Loucy (cell line): ENCODE results near the gene RNASET2.
"Not testable (repeated sequence)": the region's sequence is repeated elsewhere in the genome, so short reads cannot be mapped to it uniquely, and the experiment has no call there.

Experiments used
- H2AFZ ChIP-seq: fragments of 200-600 bp; sonication (generic); 2 replicates; pipeline ENCODE4 v1.6.0; 2016; ENCODE audit warnings: antibody characterized with exemption, mild to moderate bottlenecking, low read length, moderate library complexity
- H3F3A ChIP-seq: fragments of 200-600 bp; 2 replicates; pipeline ENCODE4 v1.6.0; 2016; ENCODE audit warnings: antibody characterized with exemption, low read depth, mild to moderate bottlenecking
- H3K27me3 ChIP-seq: fragments of 200-600 bp; sonication (generic); 2 replicates; pipeline ENCODE4 v1.6.1; 2014; ENCODE audit warnings: low read length, mild to moderate bottlenecking; ENCODE audit not compliant: insufficient read depth, poor library complexity, severe bottlenecking
- H3K36me3 ChIP-seq: fragments of 200-600 bp; sonication (generic); 2 replicates; pipeline ENCODE4 v1.6.1; 2016; ENCODE audit warnings: low read length; ENCODE audit not compliant: insufficient read depth
- H3K4me1 ChIP-seq: fragments of 200-600 bp; sonication (generic); 2 replicates; pipeline ENCODE4 v1.5.1; 2014; ENCODE audit warnings: low read length, mild to moderate bottlenecking; ENCODE audit not compliant: insufficient read depth, poor library complexity, severe bottlenecking
- H3K4me2 ChIP-seq: fragments of 200-600 bp; sonication (generic); 2 replicates; pipeline ENCODE4 v1.6.0; 2014; ENCODE audit warnings: antibody characterized with exemption, low read length, low read depth, mild to moderate bottlenecking; ENCODE audit not compliant: poor library complexity, severe bottlenecking
- H3K4me3 ChIP-seq: fragments of 200-600 bp; sonication (generic); 2 replicates; pipeline ENCODE4 v1.5.1; 2014; ENCODE audit warnings: low read length, mild to moderate bottlenecking, mixed read lengths; ENCODE audit not compliant: poor library complexity, severe bottlenecking
- H3K79me2 ChIP-seq: fragments of 200-600 bp; sonication (generic); 2 replicates; pipeline ENCODE4 v1.6.1; 2014; ENCODE audit warnings: low read length; ENCODE audit not compliant: insufficient read depth
- H3K9ac ChIP-seq: fragments of 200-600 bp; sonication (generic); 2 replicates; pipeline ENCODE4 v1.6.0; 2014; ENCODE audit warnings: mild to moderate bottlenecking, low read depth, low read length, moderate library complexity; ENCODE audit not compliant: poor library complexity, severe bottlenecking
- H3K9me2 ChIP-seq: fragments of 200-600 bp; sonication (generic); replicated peaks from 2 replicates; pipeline ENCODE4 v1.6.1; 2016; ENCODE audit warnings: low read depth, low read length, mixed read lengths
- H3K9me3 ChIP-seq: fragments of 200-600 bp; sonication (generic); 2 replicates; pipeline ENCODE4 v1.6.1; 2014; ENCODE audit warnings: mild to moderate bottlenecking, antibody characterized with exemption, low read length, low read depth; ENCODE audit not compliant: insufficient read depth
- H4K20me1 ChIP-seq: fragments of 200-600 bp; sonication (generic); 2 replicates; pipeline ENCODE4 v1.6.0; 2014; ENCODE audit warnings: antibody characterized with exemption, low read length, mild to moderate bottlenecking; ENCODE audit not compliant: insufficient read depth, poor library complexity, severe bottlenecking
- EZH2phosphoT487 ChIP-seq: fragments of 200-600 bp; IDR thresholded peaks from 2 replicates; pipeline ENCODE4 v1.6.1; 2018; ENCODE audit warnings: antibody characterized with exemption, mild to moderate bottlenecking, moderate library complexity, borderline replicate concordance
- TF ChIP-seq, protein P1 (sequence below): fragments of 200-600 bp; sonication (generic); conservative IDR thresholded peaks from 2 replicates; pipeline ENCODE4 v1.5.1; 2014; ENCODE audit warnings: mild to moderate bottlenecking, antibody characterized with exemption, low read length

RNASET2 gene

DNA sequence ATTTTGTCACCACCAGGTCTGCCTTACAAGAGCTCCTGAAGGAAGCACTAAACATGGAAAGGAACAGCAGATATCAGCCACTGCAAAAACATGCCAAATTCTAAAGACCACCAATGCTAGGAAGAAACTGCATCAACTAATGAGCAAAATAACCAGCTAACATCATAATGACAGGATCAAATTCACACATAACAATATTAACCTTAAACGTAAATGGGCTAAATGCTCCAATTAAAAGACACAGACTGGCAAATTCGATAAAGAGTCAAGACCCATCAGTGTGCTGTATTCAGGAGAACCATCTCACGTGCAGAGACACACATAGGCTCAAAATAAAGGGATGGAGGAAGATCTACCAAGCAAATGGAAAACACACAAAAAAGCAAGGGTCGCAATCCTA is 69.6 kb downstream of the RNASET2 start:
- not testable (repeated sequence) for H3K4me3 ChIP-seq, H3F3A ChIP-seq, H3K9me2 ChIP-seq, H3K36me3 ChIP-seq, H3K4me1 ChIP-seq, H3K9ac ChIP-seq, H3K9me3 ChIP-seq, H3K27me3 ChIP-seq, H4K20me1 ChIP-seq, H3K4me2 ChIP-seq, H3K79me2 ChIP-seq, H2AFZ ChIP-seq

DNA sequence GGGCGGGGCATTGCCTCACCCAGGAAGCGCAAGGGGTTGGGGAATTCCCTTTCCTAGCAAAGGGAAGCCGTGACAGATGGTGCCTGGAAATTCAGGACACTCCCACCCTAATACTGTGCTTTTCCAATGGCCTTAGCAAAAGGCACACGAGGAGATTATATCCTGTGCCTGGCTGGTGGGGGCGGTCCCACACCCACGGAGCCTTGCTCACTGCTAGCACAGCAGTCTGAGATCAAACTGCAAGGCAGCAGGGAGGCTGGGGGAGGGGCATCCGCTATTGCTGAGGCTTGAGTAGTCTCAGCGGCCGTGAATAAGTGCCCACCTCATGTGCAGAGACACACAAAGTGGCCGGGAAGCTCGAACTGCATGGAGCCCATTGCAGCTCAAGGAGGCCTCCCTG is 71.4 kb downstream of the RNASET2 start:
- H3K9me2 ChIP-seq, H3K9ac ChIP-seq, H3K79me2 ChIP-seq, H3K36me3 ChIP-seq, H3K4me1 ChIP-seq, H3K4me2 ChIP-seq, H4K20me1 ChIP-seq, H3F3A ChIP-seq, H3K4me3 ChIP-seq, H2AFZ ChIP-seq, H3K27me3 ChIP-seq, H3K9me3 ChIP-seq: not testable (repeated sequence)

DNA sequence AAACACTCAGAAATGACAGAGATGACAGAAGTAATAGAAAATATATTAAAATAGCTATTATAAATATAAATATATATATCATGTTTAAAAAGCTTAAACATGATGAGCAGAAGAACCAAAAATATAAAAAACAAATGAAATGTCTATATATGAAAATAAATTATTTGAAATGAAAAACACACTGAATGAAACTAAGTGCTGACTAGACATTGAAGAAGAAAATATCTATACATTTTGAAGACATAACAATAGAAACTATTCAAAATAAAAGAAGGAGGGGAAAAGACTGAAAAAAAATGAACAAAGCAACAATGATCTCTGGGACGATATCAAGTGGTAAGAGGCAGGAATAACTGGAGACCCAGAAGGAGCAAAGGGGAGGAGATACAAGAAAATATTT is 76.8 kb downstream of the RNASET2 start:
- TF ChIP-seq, protein P1, sequence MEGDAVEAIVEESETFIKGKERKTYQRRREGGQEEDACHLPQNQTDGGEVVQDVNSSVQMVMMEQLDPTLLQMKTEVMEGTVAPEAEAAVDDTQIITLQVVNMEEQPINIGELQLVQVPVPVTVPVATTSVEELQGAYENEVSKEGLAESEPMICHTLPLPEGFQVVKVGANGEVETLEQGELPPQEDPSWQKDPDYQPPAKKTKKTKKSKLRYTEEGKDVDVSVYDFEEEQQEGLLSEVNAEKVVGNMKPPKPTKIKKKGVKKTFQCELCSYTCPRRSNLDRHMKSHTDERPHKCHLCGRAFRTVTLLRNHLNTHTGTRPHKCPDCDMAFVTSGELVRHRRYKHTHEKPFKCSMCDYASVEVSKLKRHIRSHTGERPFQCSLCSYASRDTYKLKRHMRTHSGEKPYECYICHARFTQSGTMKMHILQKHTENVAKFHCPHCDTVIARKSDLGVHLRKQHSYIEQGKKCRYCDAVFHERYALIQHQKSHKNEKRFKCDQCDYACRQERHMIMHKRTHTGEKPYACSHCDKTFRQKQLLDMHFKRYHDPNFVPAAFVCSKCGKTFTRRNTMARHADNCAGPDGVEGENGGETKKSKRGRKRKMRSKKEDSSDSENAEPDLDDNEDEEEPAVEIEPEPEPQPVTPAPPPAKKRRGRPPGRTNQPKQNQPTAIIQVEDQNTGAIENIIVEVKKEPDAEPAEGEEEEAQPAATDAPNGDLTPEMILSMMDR, result no peak
- TF ChIP-seq EZH2phosphoT487, result no peak
- H3K36me3 ChIP-seq, result no peaks in the 10 kb centered on the region
- H3F3A ChIP-seq, result no peaks in the 10 kb centered on the region
- H3K9ac ChIP-seq, result no peak overlapping the region
- no peaks in the 10 kb centered on the region for H3K27me3 ChIP-seq
- 0 out of 2 replicates have a peak, but pooled peaks cover 2% of the 10 kb centered on the region for H3K9me3 ChIP-seq
- no peak overlapping the region for H3K4me2 ChIP-seq
- H3K4me3 ChIP-seq, result no peak overlapping the region
- H2AFZ ChIP-seq, result no peak overlapping the region
- H3K4me1 ChIP-seq, result no peaks in the 10 kb centered on the region
- no peaks in the 10 kb centered on the region for H3K79me2 ChIP-seq
- no peaks in the 10 kb centered on the region for H4K20me1 ChIP-seq
- no peaks in the 10 kb centered on the region for H3K9me2 ChIP-seq
